GM20431 (cell line): ENCODE data around the gene NPY5R.

ENCODE experiments used
- in situ Hi-C: fragments of 300-500 bp; cut with MseI, MboI; formaldehyde crosslinking; loops from one replicate; pipeline ENCODE4 v1.15.0; 2020; ENCODE audit warnings: low sequenced_read_pairs; ENCODE audit not compliant: unreplicated experiment

Gene NPY5R

DNA sequence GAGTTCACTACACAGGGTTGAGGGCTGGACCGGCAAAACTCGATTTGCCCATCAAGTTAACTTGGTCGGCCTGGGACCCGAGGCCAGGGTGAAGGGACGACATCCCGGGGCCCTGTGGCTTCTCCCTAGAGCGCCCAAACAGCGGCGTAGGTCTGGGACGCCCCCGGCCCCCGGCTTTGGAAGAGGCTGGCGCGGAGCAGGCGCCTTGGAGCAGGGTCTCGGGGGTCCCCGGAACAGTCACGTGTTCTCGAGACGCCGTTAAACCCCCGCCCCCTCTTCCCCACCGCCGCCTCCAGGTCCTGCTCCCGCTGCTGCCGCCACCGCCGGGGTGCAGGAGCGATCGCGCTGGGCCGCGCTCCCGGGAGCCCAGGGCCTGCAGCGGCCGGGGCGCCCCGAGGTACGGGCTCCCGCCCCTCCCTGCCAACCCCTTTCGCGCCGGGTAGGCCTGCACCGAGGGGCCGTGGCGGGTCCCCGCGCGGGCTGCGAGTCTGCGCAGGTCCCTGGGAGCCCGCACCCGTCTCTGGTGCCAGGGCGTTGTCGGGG lies at the start of gene NPY5R:
NPY5R (plus strand) TSS at position 289 of the 543 bp plus-strand sequence. CDS start 6,382 bp downstream, outside the sequence.
- in situ Hi-C loops, result loop anchor here (25.0 kb wide), 1 partner anchor 856 kb away; no protein-coding TSS in a partner anchor

DNA sequence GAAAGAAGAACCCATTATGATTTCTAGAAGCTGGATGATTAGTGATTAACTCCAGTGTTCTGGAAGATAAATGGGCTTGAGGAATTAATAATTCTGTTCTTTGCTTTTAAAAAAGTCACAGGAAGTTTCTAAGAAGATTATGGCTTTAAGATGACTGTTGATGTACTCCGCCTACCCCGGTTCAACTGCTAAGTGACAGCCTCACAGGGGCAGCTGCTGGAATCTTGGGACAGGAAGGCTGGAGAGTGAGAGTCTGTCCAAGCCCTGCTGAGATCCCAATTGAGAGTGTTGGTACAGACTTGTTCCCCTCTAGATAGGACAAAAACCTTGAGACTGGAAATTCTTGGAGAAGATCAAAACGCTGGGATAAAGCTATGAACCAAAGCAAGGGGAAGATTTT lies 48.6 kb upstream of the NPY5R start:
- in situ Hi-C loops, result no loop called here

DNA sequence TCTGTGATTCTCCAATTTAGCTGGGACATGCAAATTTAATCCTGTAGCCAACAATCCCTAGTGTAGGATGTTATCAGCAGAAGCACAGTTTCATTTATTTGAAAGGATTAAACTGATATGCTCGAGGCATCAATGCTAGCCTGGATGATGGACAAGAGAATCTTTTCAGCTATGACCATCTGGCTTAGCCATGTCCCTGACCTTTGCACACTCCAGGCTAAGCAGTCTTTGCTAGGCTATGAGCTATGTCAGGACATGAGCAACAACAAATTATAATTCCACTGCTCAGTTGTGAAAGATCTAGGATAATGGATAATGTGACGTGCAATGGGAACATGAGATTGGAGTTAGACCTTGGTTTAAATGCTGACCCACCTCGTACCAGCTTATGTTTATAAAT lies 43.2 kb upstream of the NPY5R start:
- in situ Hi-C loops, result no loop called here

DNA sequence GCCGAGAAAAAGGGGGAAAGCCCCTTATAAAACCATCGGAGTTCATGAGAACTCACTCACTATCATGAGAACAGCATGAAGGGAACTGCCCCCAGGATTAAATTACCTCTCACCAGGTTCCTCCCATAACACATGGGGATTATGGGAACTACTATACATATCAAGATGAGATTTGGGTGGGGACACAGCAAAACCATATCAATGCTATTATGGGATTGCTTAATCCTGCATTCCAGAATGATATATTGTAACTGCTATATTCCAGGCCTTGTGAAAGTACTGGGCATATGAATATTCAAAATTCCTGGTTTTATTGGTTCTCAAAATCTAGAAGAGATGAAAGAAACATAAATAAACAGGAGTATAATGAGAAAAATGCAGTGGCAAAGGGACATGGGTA lies 40.6 kb upstream of the NPY5R start:
- in situ Hi-C loops, result no loop called here

DNA sequence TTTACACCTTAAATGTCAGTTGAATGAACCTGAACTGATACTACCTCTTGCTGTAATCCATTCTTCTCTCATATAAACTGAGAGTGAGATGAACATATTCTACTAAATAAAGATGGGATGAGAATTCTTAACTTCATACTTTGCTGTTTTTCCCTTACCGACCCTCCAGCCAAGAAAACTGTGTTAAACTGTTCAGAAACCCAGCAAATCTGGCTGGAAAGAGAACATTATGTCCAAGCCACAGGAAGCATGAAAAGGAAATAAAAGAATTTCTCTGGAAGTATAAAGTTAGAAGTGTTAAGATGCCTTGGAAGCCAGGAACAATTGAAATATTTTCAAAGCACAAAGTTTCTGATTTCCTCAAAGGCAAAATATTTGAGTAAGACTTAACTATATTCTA lies 34.2 kb upstream of the NPY5R start:
- in situ Hi-C loops, result no loop called here

DNA sequence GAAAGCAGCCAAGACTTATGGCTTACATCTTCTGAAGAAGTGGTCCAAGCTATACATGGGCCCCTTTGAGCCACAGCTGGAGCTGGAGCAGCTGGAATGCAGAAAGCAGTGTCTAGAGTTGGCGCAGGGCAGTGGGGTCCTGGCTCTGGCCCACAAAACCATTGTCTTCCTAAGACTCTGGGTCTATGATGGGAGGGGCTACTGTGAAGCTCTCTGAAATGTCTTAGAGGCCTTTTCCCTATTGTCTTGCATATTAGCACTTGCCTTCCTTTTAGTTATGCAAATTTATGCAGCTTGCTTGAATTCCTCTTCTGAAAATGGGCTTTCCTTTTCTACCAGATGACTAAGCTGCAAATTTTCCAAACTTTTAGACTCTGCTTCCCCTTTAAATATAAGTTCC lies 26.6 kb upstream of the NPY5R start:
- in situ Hi-C loops, result no loop called here

DNA sequence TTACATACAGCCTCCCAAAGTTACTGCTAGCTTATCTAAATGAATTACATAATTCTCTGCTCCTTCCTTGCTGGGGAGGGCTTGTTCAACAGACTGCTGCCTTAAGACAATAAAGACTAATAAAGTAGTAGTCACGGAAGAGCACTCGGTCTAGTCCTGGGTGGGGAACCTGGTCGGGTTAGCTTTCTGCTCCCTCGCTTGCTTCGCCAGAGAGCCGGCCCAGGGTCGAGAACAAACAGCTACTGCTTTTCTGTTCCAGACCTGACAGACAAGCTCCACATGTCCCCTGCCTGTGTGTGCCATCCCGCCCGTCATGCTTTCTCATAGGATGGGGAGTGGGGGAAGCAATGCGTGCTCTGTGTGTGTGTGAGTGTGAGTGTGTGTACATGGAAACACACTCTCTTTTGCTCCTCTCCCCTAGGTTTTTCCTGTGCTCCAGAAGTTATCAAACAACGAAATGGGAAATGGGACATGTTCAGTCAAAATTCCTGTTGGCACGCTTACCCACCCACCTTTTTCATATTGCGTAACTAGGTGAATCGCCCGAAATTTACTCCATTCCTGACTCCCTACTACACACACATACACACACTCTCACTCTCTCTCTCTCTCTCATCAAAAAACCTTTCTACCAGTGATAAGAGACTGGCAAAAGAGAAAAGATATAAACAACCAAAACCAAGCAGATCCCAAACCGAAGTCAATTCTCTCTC lies 12.6 kb upstream of the NPY5R start:
- in situ Hi-C loops, result loop anchor here (25.0 kb wide), 1 partner anchor 844 kb away; no protein-coding TSS in a partner anchor

DNA sequence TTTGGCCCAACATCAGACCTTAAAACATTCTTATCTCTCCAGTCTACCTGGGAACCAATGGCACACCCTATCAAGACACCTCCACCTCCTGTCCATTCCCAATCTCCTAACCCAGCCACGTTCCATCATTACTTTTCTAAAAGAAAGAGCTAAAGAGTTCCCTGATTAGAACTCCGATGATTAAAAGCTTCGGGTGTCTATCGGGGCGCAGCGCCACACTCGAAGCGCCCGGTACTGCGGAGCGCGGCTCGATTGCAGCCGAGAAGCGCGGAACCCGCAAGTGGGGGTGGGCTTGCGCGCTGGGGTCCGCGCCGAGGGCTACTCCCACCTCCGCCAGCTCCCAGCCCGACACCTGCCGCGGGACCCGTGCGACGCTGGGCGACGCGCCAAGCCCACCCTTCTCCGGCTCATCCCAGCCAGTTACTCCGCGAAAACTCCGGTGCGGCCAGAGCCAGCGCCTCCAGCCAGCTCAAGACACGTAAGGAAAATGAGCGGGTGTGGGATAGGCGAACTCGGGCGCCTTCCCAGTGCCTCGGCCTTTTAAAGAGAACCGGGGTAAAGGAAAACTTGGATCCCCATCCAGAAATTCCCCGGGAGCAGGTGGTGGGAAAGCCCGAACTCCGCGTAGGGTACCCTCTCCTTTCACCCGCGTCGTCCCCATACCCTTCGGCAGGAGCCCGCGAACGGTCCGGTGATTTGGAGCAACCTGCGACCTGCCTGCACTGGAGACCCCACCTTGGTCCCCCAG lies 11.9 kb upstream of the NPY5R start:
- in situ Hi-C loops, result loop anchor here (25.0 kb wide), 1 partner anchor 845 kb away; no protein-coding TSS in a partner anchor

DNA sequence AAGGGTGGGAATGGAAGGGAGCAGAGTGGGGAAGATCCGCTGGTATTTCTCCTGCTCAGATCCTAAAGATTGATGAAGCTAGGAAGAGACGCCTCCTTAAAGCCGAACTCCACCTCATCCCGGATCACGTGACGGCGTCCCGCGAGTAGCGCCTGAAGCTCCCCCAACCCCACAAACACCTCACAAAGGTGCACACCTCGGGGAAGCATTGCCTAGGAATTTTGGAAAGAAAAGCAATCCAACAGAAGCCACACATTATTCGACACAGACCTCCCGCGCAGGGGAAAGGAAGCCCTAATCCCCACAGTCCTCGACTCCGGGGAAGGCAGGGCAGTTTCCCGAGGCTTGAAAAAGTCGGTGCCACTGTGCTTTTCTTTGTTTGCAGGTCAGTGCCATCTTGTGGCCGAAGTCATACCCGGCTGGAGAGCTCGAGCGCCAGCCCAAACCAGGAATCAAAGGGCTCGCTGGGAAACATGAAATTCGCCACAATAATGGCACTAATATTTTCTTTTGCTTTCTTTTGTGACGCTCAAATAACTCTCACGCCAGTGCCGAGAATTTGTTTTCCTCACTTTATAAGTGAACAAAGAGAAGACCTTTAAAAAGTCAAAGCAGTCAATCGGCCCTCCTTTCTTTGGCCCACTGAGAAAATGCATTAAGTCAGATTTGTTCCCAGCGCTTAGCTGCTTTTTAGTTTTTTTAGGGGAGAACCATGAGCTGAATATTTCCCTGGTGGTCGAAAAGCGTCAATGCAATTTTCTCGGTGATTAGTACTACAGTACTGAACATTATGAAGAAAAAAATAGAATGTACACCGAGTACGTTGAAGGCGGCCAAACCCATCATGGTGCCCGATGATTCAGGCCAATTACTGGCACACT lies 10.9 kb upstream of the NPY5R start, which contains the start of gene NPY1R:
NPY1R (minus strand) TSS at position 71 of the 881 bp plus-strand sequence. CDS start 6,042 bp downstream, outside the sequence.
- in situ Hi-C loops, result loop anchor here (25.0 kb wide), 1 partner anchor 845 kb away; no protein-coding TSS in a partner anchor

DNA sequence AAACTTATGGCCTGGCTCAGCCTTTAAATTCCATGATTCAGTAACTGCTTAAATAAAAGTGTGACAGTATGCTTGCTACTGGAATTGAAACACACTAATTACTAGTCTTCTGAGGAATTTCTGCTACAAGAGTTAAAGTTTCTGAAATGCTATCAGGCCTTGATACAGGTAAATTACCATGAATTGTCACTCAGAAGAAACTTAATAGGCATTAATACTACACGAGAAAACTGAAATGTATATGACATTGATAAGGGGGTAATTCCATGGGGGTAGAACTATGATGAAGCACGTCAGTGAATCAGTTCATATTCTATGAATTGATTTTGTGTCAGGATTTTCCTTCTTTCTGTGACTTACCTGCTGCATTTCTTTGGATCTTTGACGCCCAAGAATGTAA lies 8.3 kb upstream of the NPY5R start:
- in situ Hi-C loops, result loop anchor here (25.0 kb wide), 1 partner anchor 848 kb away; no protein-coding TSS in a partner anchor

DNA sequence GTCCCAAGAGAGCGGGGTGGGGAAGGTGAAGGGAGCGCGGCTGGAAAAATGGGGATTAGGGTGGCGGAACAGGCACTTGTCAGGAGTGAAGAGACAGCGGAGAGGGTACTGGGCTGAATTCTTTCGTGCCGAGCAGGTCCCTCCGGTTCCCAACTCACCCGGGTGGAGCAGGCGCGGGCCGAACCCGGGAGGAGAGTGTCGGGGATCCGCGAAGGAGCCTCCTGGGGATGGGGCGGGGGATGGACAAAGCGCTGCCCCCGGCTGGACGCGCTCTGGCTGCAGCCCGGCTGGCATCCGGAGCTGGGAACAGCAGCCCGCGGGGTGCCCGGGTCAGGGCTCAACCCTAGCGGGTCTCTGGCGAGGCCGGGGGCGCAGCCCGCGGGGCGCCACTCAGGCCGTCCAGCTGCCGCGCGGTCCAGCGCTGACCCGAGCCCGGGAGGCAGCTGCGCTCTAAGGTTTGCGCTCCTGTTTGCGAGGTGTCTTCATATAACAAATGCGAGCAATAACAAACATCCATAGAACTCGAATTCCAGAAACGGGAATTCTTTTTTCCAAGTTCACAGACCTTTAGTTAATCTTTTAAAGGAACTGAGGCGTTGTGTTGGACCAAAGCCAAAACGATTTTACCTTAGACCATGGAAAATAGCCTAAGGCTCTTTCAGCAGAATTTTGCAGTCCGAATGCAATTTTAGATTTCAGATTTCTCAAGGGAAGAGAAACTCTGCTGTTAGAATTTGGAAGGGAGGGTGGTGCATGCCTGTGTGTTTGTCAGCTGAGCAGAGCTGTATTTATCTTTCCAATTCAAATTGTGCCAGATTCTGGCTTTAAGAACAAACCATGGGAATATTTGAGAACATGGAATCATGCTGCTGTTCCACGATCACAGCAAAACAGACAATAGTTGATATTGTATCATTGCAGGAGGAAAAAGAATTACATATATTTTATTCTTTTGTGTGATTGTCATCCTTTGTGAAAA lies 744 bp downstream of the NPY5R start:
- in situ Hi-C loops, result loop anchor here (25.0 kb wide), 1 partner anchor 857 kb away; no protein-coding TSS in a partner anchor

DNA sequence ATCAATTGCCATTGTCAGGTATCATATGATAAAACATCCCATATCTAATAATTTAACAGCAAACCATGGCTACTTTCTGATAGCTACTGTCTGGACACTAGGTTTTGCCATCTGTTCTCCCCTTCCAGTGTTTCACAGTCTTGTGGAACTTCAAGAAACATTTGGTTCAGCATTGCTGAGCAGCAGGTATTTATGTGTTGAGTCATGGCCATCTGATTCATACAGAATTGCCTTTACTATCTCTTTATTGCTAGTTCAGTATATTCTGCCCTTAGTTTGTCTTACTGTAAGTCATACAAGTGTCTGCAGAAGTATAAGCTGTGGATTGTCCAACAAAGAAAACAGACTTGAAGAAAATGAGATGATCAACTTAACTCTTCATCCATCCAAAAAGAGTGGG lies 7.0 kb downstream of the NPY5R start:
- in situ Hi-C loops, result no loop called here

DNA sequence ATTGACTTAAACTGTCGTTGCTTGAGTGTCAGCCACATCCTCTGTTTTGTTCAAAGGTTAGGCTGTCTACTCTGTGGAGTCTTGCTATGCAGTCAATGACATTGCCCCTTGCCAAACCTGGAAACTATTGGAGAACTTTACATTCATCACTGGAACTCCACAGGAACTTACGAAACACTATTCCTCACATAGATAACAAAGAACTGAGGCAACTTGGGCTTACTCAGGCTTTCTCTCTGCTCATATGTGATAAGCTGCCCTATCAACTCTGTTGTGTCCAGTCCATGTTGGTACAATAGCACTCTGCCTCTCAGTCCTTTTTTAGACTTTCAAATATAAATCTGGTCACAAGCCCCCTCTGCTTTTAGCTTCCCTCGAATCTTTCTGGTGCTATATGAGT lies 9.4 kb downstream of the NPY5R start:
- in situ Hi-C loops, result no loop called here

DNA sequence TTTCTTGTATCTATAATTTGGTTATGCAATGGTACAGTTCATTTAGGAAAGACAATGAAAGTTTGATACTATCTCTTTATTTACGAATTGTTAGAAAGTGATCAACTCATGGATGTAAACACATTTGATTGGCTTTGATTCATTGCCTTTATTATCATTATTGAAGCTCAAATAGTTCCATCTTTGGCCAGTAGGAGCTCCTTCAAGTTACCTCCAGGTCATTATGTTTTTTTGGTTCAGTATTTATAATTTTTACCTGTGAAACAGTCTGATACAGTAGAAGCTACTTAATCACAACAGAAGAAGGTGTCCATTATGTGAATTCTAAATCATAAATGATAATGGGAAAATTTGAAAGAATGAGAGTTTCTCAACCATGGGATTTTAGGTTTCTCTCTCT lies 12.4 kb downstream of the NPY5R start:
- in situ Hi-C loops, result no loop called here

DNA sequence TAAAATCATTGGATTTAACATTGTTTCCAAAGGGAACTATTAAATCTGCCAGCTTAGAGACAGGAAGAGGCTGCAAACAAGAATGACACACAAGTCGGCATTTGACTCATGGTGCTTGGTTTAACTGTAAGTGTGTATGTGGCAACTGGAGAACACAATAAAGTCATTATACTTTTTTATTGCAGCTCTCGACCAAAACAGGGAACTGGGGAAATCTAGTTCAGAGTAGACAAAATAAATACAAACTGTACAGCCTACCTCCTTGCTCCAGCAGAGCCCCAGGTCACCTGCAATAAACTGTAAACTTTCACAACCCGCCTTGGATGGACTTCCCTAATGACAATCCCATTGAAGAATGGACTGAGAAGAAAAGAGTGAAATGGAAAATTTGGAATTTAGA lies 24.0 kb downstream of the NPY5R start:
- in situ Hi-C loops, result no loop called here

DNA sequence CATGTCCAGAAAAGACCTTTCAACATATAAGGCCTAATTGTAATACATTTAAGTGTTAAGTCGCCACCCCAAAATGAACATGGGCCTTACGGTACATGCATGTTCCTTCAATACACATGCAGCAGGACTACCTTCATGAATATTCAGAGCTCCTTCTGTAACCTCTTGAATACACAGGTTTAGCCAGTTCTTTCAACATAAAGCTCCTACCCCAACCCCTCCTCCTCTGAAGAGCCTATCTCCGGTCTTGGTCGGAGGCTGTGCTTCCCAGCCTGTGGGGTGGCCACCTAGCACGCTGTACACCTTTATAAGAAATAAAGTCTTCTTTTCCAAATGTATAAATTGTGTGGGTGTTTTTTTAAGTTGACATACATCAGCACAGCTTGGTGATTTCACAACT lies 28.3 kb downstream of the NPY5R start:
- in situ Hi-C loops, result no loop called here

DNA sequence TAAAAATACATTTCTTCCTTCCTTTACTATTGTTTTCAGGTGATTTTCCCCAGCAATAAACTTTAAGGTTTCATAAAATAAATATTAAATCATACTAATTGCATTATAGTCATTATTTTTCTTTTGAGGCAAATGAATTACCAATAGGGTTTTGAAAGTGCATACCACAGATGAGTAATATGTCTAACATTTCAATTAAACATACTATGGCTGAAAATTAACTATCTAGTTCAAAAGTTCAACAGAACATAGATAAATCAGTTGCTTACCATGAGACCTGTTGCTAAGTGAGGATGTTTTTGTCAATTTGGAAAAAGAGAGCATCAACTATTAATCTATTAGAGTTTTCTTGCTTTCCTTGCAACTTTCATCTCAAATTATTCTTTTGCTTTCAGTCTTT lies 35.0 kb downstream of the NPY5R start:
- in situ Hi-C loops, result no loop called here

DNA sequence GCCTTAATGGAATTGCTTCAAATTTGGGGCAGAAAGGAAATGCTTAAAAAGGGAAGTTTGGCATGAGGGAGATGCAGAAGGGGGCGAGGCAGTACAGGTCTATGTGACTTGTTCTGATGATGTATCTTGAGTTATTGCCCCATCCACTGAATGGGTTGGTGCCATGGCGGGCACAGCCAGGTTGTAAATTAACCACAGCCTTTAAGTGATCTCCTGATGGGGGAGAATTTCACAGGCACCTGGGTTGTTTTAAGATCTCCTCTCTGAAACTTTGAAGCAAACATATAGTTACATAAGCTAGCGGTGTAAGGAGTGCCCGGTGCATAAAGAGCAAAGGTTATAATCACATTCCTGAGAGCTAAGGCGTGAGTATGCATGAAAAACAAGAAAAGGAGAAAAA lies 37.0 kb downstream of the NPY5R start:
- in situ Hi-C loops, result no loop called here
